HUES6 (cell line): Measurements from ENCODE around the gene EPHB3.

Experiments
- H3K27ac ChIP-seq: 2 replicates; pipeline ENCODE4 v1.7.0; 2013; ENCODE audit warnings: low read depth, mild to moderate bottlenecking, low read length, inconsistent platforms
- H3K27me3 ChIP-seq: 2 replicates; pipeline ENCODE4 v1.6.1; 2013; ENCODE audit warnings: low read length; ENCODE audit not compliant: control insufficient read depth, insufficient read depth
- H3K36me3 ChIP-seq: 2 replicates; pipeline ENCODE4 v1.6.1; 2013; ENCODE audit warnings: low read length; ENCODE audit not compliant: control insufficient read depth, insufficient read depth
- H3K4me1 ChIP-seq: 2 replicates; pipeline ENCODE4 v1.6.1; 2013; ENCODE audit warnings: low read length; ENCODE audit not compliant: control insufficient read depth, insufficient read depth
- H3K4me3 ChIP-seq: 2 replicates; pipeline ENCODE4 v1.5.1; 2013; ENCODE audit warnings: low read depth, low read length
- H3K9ac ChIP-seq: one replicate; pipeline ENCODE4 v1.6.1; 2013; ENCODE audit warnings: mild to moderate bottlenecking, low read length
- H3K9me3 ChIP-seq: 2 replicates; pipeline ENCODE4 v1.6.1; 2013; ENCODE audit warnings: low read depth, low read length; ENCODE audit not compliant: control insufficient read depth, insufficient read depth

Gene EPHB3

DNA sequence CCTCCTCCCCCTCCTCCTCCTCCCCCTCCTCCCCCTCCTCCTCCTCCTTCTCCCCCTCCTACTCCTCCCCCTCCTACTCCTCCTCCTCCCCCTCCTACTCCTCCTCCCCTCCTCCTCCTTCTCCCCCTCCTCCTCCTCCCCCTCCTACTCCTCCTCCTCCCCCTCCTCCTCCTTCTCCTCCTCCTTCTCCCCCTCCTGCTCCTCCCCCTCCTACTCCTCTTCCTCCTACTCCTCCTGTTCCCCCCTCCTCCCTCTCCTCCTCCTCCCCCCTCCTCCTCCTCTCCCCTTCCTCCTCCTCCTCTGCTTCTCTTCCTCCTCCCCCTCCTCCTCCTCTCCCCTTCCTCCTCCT is 17.1 kb upstream of the EPHB3 start:
- Histone ChIP-seq H3K36me3 (no peaks in the 10 kb centered on the region), H3K9me3 (no peaks in the 10 kb centered on the region), H3K27me3 (peaks cover 8% of the 10 kb centered on the region), H3K9ac (no peak overlapping the region), H3K4me3 (no peak overlapping the region), H3K4me1 (peaks cover 10% of the 10 kb centered on the region), H3K27ac (no peak overlapping the region)

GRCh38 chr3:184545769-184546168 is 15.8 kb upstream of the EPHB3 start:
- Histone ChIP-seq H3K4me3 (no peak overlapping the region), H3K36me3 (no peaks in the 10 kb centered on the region), H3K27me3 (peaks cover 8% of the 10 kb centered on the region), H3K9ac (no peak overlapping the region), H3K27ac (no peak overlapping the region), H3K9me3 (no peaks in the 10 kb centered on the region), H3K4me1 (peaks cover 10% of the 10 kb centered on the region)

DNA sequence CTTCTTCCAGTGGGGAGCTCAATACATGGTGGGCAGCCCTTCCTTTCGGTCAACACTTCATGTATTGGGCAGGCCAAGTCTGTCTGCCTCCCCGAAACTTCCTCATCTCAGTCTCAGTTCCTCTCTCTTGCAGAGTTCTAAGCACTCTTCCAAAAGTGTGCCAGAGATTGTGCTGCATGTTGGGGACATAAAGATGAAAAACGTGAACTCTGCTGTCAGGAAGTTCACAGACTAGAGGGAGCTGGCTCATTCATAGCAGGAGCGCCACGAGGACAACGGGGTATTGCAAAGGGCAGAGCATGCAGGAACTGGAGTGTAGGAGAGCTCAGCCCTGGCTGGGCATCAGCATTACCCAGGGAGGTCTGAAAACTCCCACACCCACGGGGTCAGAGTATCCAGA is 15.3 kb upstream of the EPHB3 start:
- peaks cover 10% of the 10 kb centered on the region for H3K4me1 ChIP-seq
- peaks cover 8% of the 10 kb centered on the region for H3K27me3 ChIP-seq
- no peak overlapping the region for H3K9ac ChIP-seq
- H3K4me3 ChIP-seq: no peak overlapping the region
- H3K27ac ChIP-seq: no peak overlapping the region
- H3K9me3 ChIP-seq: no peaks in the 10 kb centered on the region
- no peaks in the 10 kb centered on the region for H3K36me3 ChIP-seq

DNA sequence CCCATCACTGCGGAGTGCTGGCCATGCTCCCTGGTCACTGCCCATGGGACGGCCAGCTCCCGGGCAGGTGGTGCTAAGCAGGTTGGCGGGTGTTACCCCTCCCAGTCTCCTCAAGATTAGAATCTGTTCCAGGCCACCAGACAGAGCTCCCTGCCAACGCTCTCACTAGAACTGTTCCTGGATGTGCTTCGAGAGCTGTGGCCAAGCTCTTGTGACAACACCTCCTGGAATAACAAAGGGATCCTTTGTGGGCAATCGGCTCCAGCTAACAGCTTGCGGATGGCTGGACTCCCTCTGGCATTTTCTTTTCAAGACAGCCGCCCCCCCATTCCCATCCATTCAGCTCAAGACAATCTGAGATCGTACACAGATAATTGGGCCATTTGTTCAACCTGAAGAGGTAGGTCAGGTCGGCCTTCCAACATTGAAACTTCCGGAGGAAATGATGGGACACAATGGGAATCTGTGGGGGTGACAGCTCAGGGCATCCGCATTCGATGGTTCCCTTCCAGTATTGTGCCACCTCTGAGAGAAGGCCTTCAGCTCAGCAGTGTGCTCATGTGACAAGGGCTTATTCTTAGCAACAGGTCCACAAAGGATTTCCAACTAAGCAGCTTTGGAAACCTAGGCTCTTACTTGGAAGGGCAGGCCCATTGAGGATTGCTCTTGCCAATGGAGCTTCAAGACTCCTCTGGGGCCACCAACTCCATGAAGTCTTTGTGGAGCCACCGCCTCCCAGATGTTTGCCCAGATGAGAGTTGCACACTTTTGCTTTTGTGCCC is 11.6 kb upstream of the EPHB3 start:
- no peak overlapping the region for H3K4me3 ChIP-seq

DNA sequence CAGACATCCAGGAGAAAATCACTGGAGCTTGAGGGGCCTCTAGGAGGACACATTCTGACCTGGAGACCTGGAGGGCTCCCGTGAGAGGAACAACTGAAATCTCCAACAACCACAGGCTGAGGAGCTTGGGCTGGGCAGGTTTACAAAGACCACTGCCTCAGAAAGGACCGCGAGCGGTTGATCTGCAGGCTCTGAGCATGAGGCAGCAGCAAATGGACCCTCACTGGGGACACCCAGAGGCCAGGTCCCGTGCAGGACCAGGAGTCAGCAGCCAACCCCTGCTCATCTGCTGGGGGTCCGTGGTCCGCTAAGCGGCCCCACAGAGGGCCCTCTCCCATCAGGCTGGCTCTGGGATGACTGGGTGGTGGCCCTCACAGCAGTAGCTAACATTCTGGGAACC is 10.5 kb upstream of the EPHB3 start:
- H3K9me3 ChIP-seq: no peaks in the 10 kb centered on the region
- no peaks in the 10 kb centered on the region for H3K36me3 ChIP-seq
- H3K27ac ChIP-seq: no peak overlapping the region
- no peaks in the 10 kb centered on the region for H3K4me1 ChIP-seq
- no peak overlapping the region for H3K9ac ChIP-seq
- H3K27me3 ChIP-seq: peaks cover 10% of the 10 kb centered on the region; the same call in 1 of the 2 replicates
- H3K4me3 ChIP-seq: no peak overlapping the region

More for the DNA sequence above, 11.6 kb upstream of the EPHB3 start:
- H3K9ac ChIP-seq: no peak overlapping the region
- H3K9me3 ChIP-seq: no peaks in the 10 kb centered on the region
- no peaks in the 10 kb centered on the region for H3K4me1 ChIP-seq
- H3K27ac ChIP-seq: no peak overlapping the region
- no peaks in the 10 kb centered on the region for H3K36me3 ChIP-seq
- peaks cover 6% of the 10 kb centered on the region; the same call in 1 of the 2 replicates for H3K27me3 ChIP-seq

- Histone ChIP-seq H3K4me1 (no peaks in the 10 kb centered on the region), H3K4me3 (no peak overlapping the region), H3K27ac (no peak overlapping the region), H3K27me3 (peaks cover 11% of the 10 kb centered on the region), H3K9me3 (no peaks in the 10 kb centered on the region), H3K36me3 (no peaks in the 10 kb centered on the region), H3K9ac (no peak overlapping the region)
Observed at GRCh38 chr3:184551614-184552256, 9.8 kb upstream of the EPHB3 start.

DNA sequence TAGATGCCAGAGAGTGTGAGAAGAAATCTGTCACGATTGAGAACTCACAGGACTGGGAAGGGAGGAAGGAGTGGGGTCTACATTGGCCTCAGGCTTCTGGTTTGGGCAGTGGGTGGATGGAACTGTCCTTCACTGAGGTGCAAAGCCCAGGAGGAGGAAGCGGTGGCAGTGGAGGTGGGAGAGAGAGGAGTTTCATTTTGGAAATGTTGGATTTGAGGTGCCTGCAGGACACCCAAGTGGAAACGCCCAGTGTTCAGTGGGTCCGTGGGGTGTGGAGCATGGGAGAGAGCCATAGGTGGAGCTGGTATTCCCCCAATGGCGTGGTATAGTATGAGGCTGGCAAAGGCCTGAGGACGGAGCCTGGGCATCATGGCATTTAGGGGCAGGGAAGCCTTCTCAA is 9.3 kb upstream of the EPHB3 start:
- Histone ChIP-seq H3K27ac (no peak overlapping the region), H3K4me1 (no peaks in the 10 kb centered on the region), H3K4me3 (no peak overlapping the region), H3K36me3 (no peaks in the 10 kb centered on the region), H3K27me3 (peaks cover 17% of the 10 kb centered on the region), H3K9me3 (no peaks in the 10 kb centered on the region), H3K9ac (no peak overlapping the region)

DNA sequence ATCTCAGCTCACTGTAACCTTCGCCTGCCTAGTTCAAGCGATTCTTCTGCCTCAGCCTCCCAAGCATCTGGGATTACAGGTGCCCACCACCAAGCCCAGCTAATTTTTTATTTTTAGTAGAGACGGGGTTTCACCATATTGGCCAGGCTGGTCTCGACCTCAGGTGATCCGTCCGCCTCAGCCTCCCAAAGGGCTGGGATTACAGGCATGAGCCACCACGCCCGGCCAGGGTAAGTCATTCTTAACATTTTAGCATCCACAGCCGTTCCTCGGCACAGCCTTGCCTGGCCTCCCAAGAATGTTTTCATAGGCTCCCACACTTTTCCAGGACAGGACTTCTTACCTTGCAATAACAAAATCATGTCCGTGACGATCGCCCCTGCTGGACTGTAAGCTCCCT is 8.7 kb upstream of the EPHB3 start:
- peaks cover 22% of the 10 kb centered on the region for H3K27me3 ChIP-seq
- no peaks in the 10 kb centered on the region for H3K4me1 ChIP-seq
- H3K9ac ChIP-seq: no peak overlapping the region
- H3K4me3 ChIP-seq: no peak overlapping the region
- H3K27ac ChIP-seq: no peak overlapping the region
- no peaks in the 10 kb centered on the region for H3K9me3 ChIP-seq
- no peaks in the 10 kb centered on the region for H3K36me3 ChIP-seq

DNA sequence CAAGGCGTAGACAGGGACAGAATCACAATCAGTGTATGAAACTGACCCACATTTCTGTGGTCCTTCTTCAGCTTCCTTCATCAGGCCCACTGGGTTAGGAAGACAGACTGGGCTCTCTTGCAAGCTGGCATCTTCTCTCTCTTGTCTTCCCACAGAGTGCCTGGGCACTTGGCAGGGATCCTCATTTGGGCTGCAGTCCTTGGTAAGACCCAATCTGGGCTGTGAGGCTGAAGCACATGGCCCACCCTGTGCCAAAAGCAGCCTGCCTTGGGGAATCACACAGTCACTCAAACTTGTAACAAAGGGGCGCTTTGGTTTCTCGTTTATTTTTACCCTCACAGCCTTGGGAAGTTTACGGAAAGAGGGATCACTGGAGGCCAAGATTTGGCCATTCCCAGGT is 8.2 kb upstream of the EPHB3 start:
- Histone ChIP-seq H3K27me3 (peaks cover 27% of the 10 kb centered on the region), H3K4me3 (no peak overlapping the region), H3K27ac (no peak overlapping the region), H3K9me3 (no peaks in the 10 kb centered on the region), H3K9ac (no peak overlapping the region), H3K36me3 (no peaks in the 10 kb centered on the region), H3K4me1 (peaks cover 4% of the 10 kb centered on the region)

- peaks cover 38% of the 10 kb centered on the region for H3K27me3 ChIP-seq
- no peak overlapping the region for H3K9ac ChIP-seq
- peaks cover 14% of the 10 kb centered on the region for H3K4me1 ChIP-seq
- H3K9me3 ChIP-seq: no peaks in the 10 kb centered on the region
- H3K36me3 ChIP-seq: no peaks in the 10 kb centered on the region
- no peak overlapping the region for H3K4me3 ChIP-seq
- no peak overlapping the region for H3K27ac ChIP-seq
Observed at GRCh38 chr3:184554461-184554860, 7.1 kb upstream of the EPHB3 start.

GRCh38 chr3:184556582-184557347 is 4.8 kb upstream of the EPHB3 start:
- no peaks in the 10 kb centered on the region for H3K36me3 ChIP-seq
- no peak overlapping the region for H3K27ac ChIP-seq
- peaks cover 24% of the 10 kb centered on the region for H3K4me1 ChIP-seq
- peaks cover 57% of the 10 kb centered on the region for H3K27me3 ChIP-seq
- no peak overlapping the region for H3K4me3 ChIP-seq
- H3K9me3 ChIP-seq: no peaks in the 10 kb centered on the region
- H3K9ac ChIP-seq: no peak overlapping the region
